GM19468 (cell line): Measurements from ENCODE around the gene SLC4A2.

Experiments used
- ATAC-seq: cut with Tn5 transposase; IDR thresholded peaks from one replicate; pipeline ENCODE4 v1.9.1; 2021; ENCODE audit warnings: mild to moderate bottlenecking, moderate library complexity, moderate number of reproducible peaks; ENCODE audit not compliant: unreplicated experiment; ENCODE audit errors: extremely low read depth

The SLC4A2 gene

GRCh38 chr7:151077705-151078232, 18.4 kb downstream of the SLC4A2 start:
- ATAC-seq, result no peak

GRCh38 chr7:151078233-151079040, 19.0 kb downstream of the SLC4A2 start:
- no peak for ATAC-seq

- ATAC-seq, result no peak
Observed at GRCh38 chr7:151079199-151079910, 20.0 kb downstream of the SLC4A2 start.

- no peak for ATAC-seq
Observed at GRCh38 chr7:151080067-151080521, 20.7 kb downstream of the SLC4A2 start.

- peak; percentile 88 for ATAC-seq
Observed at GRCh38 chr7:151080522-151081169, 21.3 kb downstream of the SLC4A2 start, which contains the start of gene FASTK. FASTK (minus strand) TSS chr7:151080809; CDS start chr7:151080766, 43 bp downstream.

GRCh38 chr7:151081170-151082101, 22.0 kb downstream of the SLC4A2 start:
- no peak for ATAC-seq

GRCh38 chr7:151082141-151083070, 23.0 kb downstream of the SLC4A2 start:
- no peak for ATAC-seq

GRCh38 chr7:151083071-151083823, 23.9 kb downstream of the SLC4A2 start, which contains the start of gene TMUB1:
TMUB1 (minus strand) TSS chr7:151083493; CDS start chr7:151082563, 930 bp downstream.
- ATAC-seq, result peak; percentile 21

GRCh38 chr7:151083824-151084160, 24.4 kb downstream of the SLC4A2 start:
- no peak for ATAC-seq

GRCh38 chr7:151085329-151085690, 25.9 kb downstream of the SLC4A2 start:
- ATAC-seq, result no peak

GRCh38 chr7:151085691-151086620, 26.6 kb downstream of the SLC4A2 start, which contains the start of gene AGAP3:
AGAP3 (plus strand) TSS chr7:151086475; CDS start chr7:151086742, 267 bp downstream.
- ATAC-seq, result no peak

- no peak for ATAC-seq
Observed at GRCh38 chr7:151086802-151087244, 27.4 kb downstream of the SLC4A2 start.

- ATAC-seq, result no peak
Observed at GRCh38 chr7:151087245-151088018, 28.0 kb downstream of the SLC4A2 start.

GRCh38 chr7:151088019-151088855, 28.8 kb downstream of the SLC4A2 start:
- ATAC-seq, result no peak
